A549 treated with ZK216348 at 1 μM for 4 hours (cell line): ENCODE results near the gene OR8B3. TPM values are rescaled to one million over a fixed set of nuclear protein-coding genes. Genes with fewer than 3 reads are reported as not detected.

Experiments
- total RNA-seq: library from RNA; stranded (reverse); fragments of 200-300 nt; extraction: Qiagen RNA extraction; gene quantifications from 5 replicates; pipeline ENCODE4 v1.2.3, GENCODE V29; 2022; ENCODE audit warnings: low read depth

The OR8B3 gene
- total RNA-seq: not detected in 5 replicates

GRCh38 chr11:124398924-124399323 is at the start of gene OR8B3:
TSS of gene OR8B3 (minus strand) at chr11:124399024. CDS start at chr11:124397351, 1,673 bp downstream.

GRCh38 chr11:124445646-124446150 is 46.9 kb upstream of the OR8B3 start, which contains the start of gene OR8B8:
TSS of gene OR8B8 (minus strand) at chr11:124445696. CDS start at chr11:124441085, 4,611 bp downstream.

GRCh38 chr11:124424384-124424921 is 25.6 kb upstream of the OR8B3 start, which contains the start of gene OR8B4:
TSS of gene OR8B4 (minus strand) at chr11:124424871. CDS start at chr11:124424871, 0 bp downstream.

GRCh38 chr11:124384399-124384798 is 14.4 kb downstream of the OR8B3 start, which contains the start of gene OR8B2:
TSS of gene OR8B2 (minus strand) at chr11:124384499. CDS start at chr11:124383343, 1,156 bp downstream.

Other genes starting within 250 kb of the OR8B3 start
- gene OR10D3, start 215.7 kb downstream of the OR8B3 start, total RNA-seq: not detected in 5 replicates
- gene OR8G1, start 157.9 kb downstream of the OR8B3 start, total RNA-seq: not detected in 5 replicates
- not detected in 5 replicates for gene OR8G5, start 142.6 kb downstream of the OR8B3 start, total RNA-seq
- not detected in 5 replicates for gene OR8D1, start 85.1 kb downstream of the OR8B3 start, total RNA-seq
- gene OR8D2, start 78.8 kb downstream of the OR8B3 start, total RNA-seq: not detected in 5 replicates
- not detected in 5 replicates for gene OR8B2, start 14.5 kb downstream of the OR8B3 start, total RNA-seq
- gene OR8B4, start 25.8 kb upstream of the OR8B3 start, total RNA-seq: not detected in 5 replicates
- gene OR8B8, start 46.7 kb upstream of the OR8B3 start, total RNA-seq: not detected in 5 replicates
- not detected in 5 replicates for gene OR8B12, start 144.6 kb upstream of the OR8B3 start, total RNA-seq
- not detected in 5 replicates for gene OR8A1, start 171.0 kb upstream of the OR8B3 start, total RNA-seq
- not detected in 5 replicates for gene PANX3, start 212.4 kb upstream of the OR8B3 start, total RNA-seq
- gene TBRG1, start 223.8 kb upstream of the OR8B3 start, total RNA-seq: 14.5 to 17.7 TPM (median 16.9 TPM) in 5 replicates